ENCODE results near the gene AANAT.
A peak's percentile ranks its signal among the peaks of the same experiment; 100 is the strongest.

The AANAT gene

DNA sequence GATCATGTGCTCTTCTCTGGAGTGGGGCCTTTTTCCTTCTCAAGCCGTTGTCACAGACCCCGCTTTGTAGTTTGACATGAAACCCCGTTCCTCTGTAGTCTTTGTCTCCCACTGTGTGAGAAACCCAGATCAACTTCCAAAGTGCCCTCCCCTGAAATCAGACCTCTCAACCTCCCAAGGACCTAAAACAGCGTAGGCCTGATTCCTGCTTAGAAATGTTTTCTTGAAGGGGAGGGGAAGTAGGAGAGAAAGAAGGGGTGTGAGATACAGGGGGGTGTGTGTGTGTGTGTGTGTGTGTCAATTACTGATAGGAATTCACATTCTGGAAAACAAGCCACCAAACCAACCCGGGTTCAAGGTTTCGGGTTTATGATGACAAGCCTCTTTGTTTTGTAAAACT is 15.9 kb upstream of the AANAT start:
- H3K4me2 ChIP-seq (ENCODE audit: low read length) = peak overlapping the region; percentile 77
- H3K27me3 ChIP-seq (ENCODE audit: control insufficient read depth, insufficient read depth, low read length) = no peaks in the 10 kb centered on the region
- H3K9me3 ChIP-seq (ENCODE audit: control insufficient read depth, low read length) = no peaks in the 10 kb centered on the region
- TF ChIP-seq, protein P1, sequence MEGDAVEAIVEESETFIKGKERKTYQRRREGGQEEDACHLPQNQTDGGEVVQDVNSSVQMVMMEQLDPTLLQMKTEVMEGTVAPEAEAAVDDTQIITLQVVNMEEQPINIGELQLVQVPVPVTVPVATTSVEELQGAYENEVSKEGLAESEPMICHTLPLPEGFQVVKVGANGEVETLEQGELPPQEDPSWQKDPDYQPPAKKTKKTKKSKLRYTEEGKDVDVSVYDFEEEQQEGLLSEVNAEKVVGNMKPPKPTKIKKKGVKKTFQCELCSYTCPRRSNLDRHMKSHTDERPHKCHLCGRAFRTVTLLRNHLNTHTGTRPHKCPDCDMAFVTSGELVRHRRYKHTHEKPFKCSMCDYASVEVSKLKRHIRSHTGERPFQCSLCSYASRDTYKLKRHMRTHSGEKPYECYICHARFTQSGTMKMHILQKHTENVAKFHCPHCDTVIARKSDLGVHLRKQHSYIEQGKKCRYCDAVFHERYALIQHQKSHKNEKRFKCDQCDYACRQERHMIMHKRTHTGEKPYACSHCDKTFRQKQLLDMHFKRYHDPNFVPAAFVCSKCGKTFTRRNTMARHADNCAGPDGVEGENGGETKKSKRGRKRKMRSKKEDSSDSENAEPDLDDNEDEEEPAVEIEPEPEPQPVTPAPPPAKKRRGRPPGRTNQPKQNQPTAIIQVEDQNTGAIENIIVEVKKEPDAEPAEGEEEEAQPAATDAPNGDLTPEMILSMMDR (IDR thresholded peaks at IDR 0.05) = no peak
- H3K4me3 ChIP-seq (ENCODE audit: low read depth, low read length) = peak overlapping the region; percentile 71
- no peak overlapping the region for H3K9ac ChIP-seq
- H3K79me2 ChIP-seq = peaks cover 52% of the 10 kb centered on the region
- no peak overlapping the region for H2AFZ ChIP-seq
- no peaks in the 10 kb centered on the region for H3K36me3 ChIP-seq (ENCODE audit: control insufficient read depth, insufficient read depth, low read length)
- peaks cover 8% of the 10 kb centered on the region for H3K4me1 ChIP-seq
- no peak overlapping the region for H3K27ac ChIP-seq

GRCh38 chr17:76452127-76452659 is 15.2 kb upstream of the AANAT start:
- no peaks in the 10 kb centered on the region for H3K9me3 ChIP-seq (ENCODE audit: control insufficient read depth, low read length)
- H3K79me2 ChIP-seq = peaks cover 46% of the 10 kb centered on the region
- no peaks in the 10 kb centered on the region for H3K36me3 ChIP-seq (ENCODE audit: control insufficient read depth, insufficient read depth, low read length)
- no peak overlapping the region for H3K9ac ChIP-seq
- H3K27ac ChIP-seq = no peak overlapping the region
- H2AFZ ChIP-seq = no peak overlapping the region
- H3K4me1 ChIP-seq = peaks cover under 1% of the 10 kb centered on the region
- peak overlapping the region; percentile 77 for H3K4me2 ChIP-seq (ENCODE audit: low read length)
- H3K4me3 ChIP-seq (ENCODE audit: low read depth, low read length) = peak overlapping the region; percentile 71
- TF ChIP-seq, protein P1 (IDR thresholded peaks at IDR 0.05) = no peak
- H3K27me3 ChIP-seq (ENCODE audit: control insufficient read depth, insufficient read depth, low read length) = no peaks in the 10 kb centered on the region

DNA sequence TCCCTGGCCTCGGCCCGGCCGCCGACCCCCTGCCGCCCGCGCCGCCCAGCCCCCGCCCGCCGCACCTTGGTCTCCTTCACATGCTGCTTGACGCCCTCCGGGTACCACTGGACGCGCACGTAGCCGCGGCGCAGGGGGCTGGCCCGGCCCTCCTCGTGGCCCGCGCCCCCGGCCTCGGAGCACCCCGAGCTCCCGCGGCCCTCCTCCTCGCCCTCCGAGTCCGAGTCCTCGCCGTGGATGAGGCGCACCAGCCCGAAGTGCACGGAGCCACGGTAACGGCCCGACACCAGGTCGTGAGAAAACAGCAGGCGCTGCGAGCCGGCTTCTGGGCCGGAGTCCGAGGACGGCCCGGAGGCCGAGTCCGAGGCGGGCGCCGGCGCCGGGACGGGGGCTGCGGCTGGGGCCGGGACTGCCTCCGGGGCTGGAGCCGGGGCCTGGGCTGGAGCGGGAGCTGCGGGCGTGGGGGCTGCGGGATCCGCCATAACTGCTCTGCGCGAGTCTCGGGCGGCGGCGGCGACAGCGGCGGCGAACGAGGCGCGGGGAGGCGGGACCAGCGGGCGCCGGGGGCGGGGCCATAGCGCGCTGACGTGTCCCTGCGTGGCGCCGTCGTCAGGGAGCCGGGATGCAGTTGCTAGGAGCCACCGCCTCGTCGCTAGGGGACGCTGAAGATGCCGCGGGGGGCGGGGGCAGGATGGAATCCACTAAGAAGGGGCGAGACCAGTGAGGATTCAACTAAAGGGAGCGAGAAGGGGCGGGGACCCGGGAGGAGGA is 14.6 kb upstream of the AANAT start, which contains the start of gene UBE2O:
Gene UBE2O, minus strand, starts transcription at position 493 of the 771 bp plus-strand sequence. Its CDS starts 11 bp downstream, at position 482.
- Histone ChIP-seq H3K27me3 (ENCODE audit: control insufficient read depth, insufficient read depth, low read length) (no peaks in the 10 kb centered on the region), H3K4me2 (ENCODE audit: low read length) (peak within 1 kb of the TSS; percentile 77), H3K4me1 (no peaks in the 10 kb centered on the region), H3K79me2 (peaks cover 41% of the 10 kb centered on the region), H3K9ac (no peak within 1 kb of the TSS), H3K9me3 (ENCODE audit: control insufficient read depth, low read length) (no peaks in the 10 kb centered on the region), H3K4me3 (ENCODE audit: low read depth, low read length) (peak within 1 kb of the TSS; percentile 71), H2AFZ (peak within 1 kb of the TSS; percentile 93), H3K36me3 (ENCODE audit: control insufficient read depth, insufficient read depth, low read length) (no peaks in the 10 kb centered on the region), H3K27ac (peak within 1 kb of the TSS; percentile 50)
- TF ChIP-seq, protein P1 (IDR thresholded peaks at IDR 0.05) = peak; percentile 63

DNA sequence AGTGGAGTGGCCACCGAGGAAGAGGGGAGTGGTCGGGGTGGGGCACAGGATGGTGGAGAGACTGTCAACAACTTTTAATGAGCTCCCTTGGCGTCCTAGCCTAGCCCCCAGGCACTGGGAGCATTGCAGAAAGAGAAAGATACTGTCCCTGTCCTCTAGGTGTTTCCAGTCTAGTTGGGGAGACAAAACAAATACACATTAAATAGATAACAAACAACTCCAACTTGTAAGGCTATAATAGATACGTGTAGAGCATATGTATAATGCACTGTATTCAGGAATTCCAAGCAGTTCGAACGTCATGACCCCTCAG is 14.0 kb upstream of the AANAT start:
- Histone ChIP-seq H3K27ac (no peak overlapping the region), H2AFZ (peak overlapping the region; percentile 7), H3K79me2 (peaks cover 37% of the 10 kb centered on the region), H3K4me1 (no peaks in the 10 kb centered on the region), H3K9me3 (ENCODE audit: control insufficient read depth, low read length) (no peaks in the 10 kb centered on the region), H3K36me3 (ENCODE audit: control insufficient read depth, insufficient read depth, low read length) (no peaks in the 10 kb centered on the region), H3K27me3 (ENCODE audit: control insufficient read depth, insufficient read depth, low read length) (no peaks in the 10 kb centered on the region), H3K4me3 (ENCODE audit: low read depth, low read length) (no peak overlapping the region), H3K4me2 (ENCODE audit: low read length) (no peak overlapping the region), H3K9ac (no peak overlapping the region)
- TF ChIP-seq, protein P1 (IDR thresholded peaks at IDR 0.05) = no peak

Data from parathyroid adenoma (tissue), 2 donors.